ENCODE results near the gene TSPAN14.

The TSPAN14 gene

GRCh38 chr10:80491251-80492102 is 37.4 kb downstream of the TSPAN14 start:
- no peak for DNase-seq

- no peak for DNase-seq
These were observed 38.9 kb downstream of the TSPAN14 start for GRCh38 chr10:80492848-80493521.

GRCh38 chr10:80493522-80494051 is 39.5 kb downstream of the TSPAN14 start:
- peak; percentile 49 for DNase-seq

GRCh38 chr10:80496555-80497172 is 42.6 kb downstream of the TSPAN14 start:
- DNase-seq = no peak

- no peak for DNase-seq
These were observed 43.3 kb downstream of the TSPAN14 start for GRCh38 chr10:80497187-80498077.

GRCh38 chr10:80498078-80498832 is 44.1 kb downstream of the TSPAN14 start:
- no peak for DNase-seq

GRCh38 chr10:80498833-80499741 is 45.0 kb downstream of the TSPAN14 start:
- peak; percentile 67 for DNase-seq

GRCh38 chr10:80500572-80501380 is 46.7 kb downstream of the TSPAN14 start:
- peak; percentile 49 for DNase-seq

- DNase-seq = no peak
These were observed 47.3 kb downstream of the TSPAN14 start for GRCh38 chr10:80501381-80501912.

- no peak for DNase-seq
These were observed 47.9 kb downstream of the TSPAN14 start for GRCh38 chr10:80501913-80502521.

GRCh38 chr10:80502621-80503583 is 48.8 kb downstream of the TSPAN14 start:
- DNase-seq = no peak

- no peak for DNase-seq
These were observed 49.6 kb downstream of the TSPAN14 start for GRCh38 chr10:80503584-80504157.

GRCh38 chr10:80504158-80504811 is 50.2 kb downstream of the TSPAN14 start:
- DNase-seq = no peak

- no peak for DNase-seq
These were observed 50.9 kb downstream of the TSPAN14 start for GRCh38 chr10:80504897-80505465.

- DNase-seq = no peak
These were observed 52.1 kb downstream of the TSPAN14 start for GRCh38 chr10:80506189-80506575.

GRCh38 chr10:80506836-80507487 is 52.9 kb downstream of the TSPAN14 start:
- DNase-seq = no peak

All from CD4-positive, alpha-beta T cell treated with Interleukin-4 for 4 hours (primary cell).